HG02571 (cell line): ENCODE measurements around the gene OLA1.

ENCODE experiments used
- ATAC-seq: cut with Tn5 transposase; IDR thresholded peaks from one replicate; pipeline ENCODE4 v1.9.1; 2021; ENCODE audit warnings: mild to moderate bottlenecking, moderate library complexity; ENCODE audit not compliant: unreplicated experiment

OLA1 gene

DNA sequence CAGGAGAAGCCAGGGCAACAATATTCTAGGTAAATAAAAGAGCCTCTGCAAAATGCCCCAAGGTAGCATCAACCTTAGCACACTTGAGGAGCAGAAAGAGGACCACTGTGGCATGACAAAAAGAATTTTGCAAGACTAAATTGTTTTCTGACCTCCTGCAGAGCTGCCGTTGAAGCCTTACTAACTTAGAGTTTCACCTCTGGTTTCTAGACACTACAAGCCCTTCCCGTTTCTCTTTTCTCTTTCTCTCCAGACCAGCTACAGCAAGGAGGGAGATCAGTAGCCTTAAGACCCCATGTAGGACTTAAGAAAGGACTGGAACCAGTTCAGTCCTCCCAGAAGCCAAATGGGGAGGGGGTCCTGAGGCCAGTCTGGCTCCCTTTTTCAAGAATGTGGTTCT, 209.9 kb downstream of the OLA1 start:
- no peak for ATAC-seq

DNA sequence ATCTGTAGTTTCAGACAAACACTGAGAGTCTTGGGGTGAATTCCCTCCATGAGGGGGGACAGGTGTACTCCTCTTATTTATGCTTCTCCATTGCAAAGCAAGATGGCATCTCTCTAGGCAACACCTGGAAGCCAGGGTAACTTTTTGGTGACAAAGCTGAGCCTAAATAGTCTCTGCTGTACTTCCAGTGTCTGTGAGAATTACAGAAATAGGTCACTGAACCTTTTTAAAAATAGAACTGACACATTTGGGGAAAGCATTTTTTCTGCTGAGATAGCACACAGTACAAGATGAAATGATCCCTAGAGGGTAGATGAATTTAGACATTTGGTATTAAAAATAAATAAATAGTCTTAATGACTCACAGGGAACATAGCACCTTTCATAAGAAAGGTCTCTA, 211.5 kb downstream of the OLA1 start:
- ATAC-seq, result no peak

DNA sequence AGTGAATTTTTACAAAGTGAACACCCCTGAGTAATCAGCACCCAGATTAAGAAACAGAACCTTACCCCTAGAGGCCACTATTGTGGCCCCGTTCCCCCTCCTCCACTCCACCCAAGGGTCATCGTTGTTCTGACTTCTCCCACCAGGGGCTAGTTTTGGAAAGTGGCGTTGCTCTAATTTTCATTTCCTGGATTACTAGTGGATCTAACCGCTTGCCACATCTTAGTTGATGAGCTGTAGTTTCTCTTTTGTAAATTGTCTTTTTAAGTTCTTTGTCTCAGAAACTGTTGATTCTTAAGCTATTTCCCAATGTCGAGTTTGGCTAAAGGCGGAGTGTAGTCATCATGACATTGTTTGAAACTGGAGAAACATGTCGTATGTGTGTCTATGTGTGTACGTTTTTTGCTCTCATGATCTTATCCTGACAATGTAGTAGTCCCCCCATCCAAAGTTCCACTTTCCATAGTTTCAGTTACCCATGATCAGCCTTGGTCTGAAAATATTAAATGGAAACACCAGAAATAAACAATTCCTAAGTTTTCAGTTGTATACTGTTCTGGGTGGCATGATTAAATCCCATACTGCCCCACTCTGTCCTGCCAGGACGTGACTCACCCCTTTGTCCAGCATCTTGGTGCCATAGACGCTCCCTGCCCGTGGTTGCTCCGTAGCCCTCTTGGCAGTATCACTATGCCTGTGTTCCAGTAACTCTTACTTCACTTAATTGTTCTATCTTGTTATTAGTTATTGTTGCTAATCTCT, 212.2 kb downstream of the OLA1 start:
- no peak for ATAC-seq

DNA sequence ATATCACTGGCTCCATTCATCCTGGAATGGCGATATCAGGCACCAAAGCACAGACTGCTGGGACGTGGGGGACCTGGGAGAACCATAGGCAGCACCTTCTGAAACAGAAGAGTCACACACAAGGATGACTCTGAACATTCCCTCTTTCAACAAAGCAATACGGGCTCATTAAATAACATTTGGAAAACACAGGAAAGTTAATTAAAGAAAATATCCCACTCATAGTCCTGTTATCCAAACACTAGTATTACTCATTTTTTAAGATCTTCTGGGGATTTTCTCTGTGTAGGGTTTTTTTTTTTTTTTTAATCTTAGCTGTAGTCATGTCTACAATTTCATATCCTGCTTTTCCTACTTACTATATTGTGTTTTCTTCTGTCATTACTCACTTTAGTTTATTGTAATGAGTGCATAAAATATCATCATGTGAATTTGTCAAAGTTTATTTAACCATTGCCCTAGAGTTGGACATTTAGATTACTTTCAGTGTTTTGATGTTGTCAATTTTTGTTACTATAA, 213.2 kb downstream of the OLA1 start:
- ATAC-seq, result no peak

DNA sequence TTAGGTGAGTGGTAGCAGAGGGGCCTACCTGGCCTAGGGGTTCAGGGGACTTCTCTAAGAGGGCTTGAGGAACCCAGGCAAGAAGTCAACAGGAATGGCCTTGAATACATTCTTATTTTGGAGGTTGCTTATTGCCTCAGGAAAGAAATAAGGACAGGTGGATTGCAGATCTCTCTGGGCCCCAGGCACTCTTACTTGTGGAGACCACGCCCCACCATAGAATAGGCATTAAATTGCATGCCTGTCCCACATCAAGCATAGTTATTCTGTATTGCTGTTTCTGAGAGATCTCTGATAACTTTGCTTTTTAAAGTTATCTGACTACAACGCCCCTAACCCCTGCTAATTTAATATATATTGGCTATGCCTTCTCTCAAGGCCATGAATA, 215.2 kb downstream of the OLA1 start:
- ATAC-seq, result no peak

DNA sequence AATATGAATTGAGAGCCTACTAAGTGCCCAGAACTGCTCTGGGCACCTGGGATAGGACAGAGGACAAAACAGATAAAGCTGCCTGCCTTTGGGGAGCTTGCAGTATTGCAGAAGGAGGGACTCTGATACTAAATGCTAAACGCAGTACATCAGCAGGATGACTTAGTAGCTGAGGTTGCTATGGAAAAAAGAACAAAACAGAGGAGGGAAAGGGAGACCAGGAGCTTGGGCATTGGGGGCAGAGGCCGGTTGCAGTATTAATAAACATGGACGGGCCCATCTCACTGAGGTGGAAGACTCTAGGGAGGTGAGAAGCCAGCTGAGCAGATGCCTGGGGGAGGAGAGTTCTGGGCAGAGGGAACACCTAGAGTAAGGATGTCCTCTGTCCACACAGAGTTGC, 217.1 kb downstream of the OLA1 start:
- no peak for ATAC-seq

DNA sequence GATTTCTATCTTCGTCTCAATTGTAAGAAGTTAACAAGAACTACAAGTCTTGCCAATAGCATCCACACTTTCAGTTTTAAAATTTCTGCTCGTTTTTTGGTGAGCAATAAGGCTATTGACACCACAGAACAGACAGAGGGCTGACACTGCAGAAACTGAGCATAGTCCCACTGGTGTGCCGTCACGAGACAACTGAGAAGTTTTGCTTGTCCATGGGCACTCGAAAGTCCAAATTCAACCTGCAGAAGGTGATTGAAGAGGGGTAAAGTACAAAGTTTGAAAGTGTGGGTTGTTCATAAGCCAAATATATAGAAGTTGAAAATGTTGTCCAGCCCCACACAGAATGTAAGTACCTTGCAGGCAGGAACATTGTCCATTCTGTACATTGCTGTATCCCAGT, 219.4 kb downstream of the OLA1 start:
- ATAC-seq, result no peak

DNA sequence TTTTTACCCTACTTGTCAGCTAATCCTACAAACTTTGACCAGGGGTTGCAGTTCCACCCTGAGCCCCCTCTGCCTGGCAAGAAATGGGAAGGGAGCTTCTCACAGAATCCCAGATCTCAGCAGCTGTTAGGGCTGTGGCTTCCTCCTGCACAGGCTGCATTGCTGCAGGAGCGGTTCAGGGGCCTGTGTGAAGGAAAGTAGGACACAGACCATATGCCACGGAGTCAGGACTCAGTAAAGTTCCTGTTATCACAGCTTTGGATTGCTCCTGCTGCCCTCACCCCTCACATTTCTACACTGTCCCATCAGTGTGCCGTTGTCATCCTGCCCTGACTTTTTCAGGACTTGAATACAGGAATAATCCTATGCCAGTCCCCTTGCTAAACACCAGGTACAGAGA, 220.4 kb downstream of the OLA1 start:
- no peak for ATAC-seq

DNA sequence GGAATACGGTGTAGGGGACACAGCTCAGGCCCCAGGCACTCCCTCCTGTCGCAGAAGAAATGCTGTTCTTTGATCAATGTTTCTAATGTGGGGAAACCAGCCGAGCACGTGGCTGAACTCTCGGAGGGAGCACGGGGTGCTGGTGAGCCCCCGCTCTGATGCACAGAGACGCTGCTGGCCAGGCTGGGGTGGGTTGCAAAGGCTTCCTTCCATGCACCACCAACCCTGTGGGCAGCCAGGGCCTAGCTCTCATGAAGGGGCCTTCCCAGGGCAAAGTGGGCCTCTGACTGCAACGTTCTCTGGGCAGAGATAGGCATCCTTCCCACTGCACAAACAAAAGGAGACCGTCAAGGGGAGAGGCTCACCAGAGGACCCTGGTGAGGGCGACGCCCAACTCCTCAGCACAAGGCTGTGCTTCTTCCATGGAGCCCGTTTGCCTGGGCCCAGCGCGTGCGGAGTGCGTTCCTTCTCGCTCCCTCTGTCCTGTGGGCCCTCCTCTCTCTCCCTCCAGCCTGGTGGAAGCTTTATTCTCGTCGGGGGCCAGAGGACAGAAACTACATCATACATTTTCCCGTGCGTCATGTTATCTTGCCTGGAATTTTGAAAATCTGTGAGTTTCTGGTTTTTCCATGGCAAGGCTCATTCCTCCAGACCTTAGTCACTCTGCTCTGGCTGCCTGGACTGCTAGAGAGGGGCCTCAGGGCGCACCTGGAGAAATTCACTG, 222.0 kb downstream of the OLA1 start:
- no peak for ATAC-seq

DNA sequence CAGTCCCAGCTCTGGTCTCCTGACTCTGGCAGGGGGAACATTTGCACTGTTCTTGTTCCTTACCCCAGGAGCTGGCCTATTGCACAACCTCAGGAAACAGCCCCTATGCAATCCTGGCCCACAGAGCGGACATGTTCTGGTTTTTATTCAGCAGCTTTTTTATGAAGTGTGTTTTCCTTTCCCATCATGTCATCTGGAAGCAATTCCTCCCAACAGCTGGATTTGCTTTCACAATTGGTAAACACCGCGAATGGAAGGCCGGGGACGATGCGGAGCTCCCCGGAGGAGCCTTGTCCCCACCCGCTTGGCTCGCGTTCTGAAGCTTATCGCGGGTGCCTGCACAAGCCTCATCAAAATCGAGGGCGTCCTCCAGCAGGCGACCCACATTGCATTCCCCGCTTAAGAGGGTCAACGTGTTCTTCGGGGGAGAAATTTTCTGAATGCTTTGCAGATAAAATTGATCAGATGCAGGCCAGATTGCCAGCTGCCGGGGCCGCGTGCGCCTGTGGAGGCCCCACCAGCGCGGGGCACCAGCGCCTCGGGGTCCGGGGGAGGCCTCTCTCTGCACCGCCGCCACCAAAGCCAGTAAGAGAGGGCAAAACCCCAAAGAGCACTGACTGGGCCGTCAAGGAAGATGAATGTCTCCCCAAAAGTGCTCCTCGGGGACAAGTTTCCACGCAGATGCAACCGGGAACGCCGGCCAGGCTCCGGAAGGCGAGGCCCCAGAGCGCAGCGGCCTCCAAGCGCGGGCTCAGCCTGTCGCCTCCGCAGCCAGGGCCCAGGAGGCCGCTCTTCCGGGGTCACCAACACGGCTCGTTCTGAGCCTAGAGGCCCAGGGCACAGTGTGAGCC, 222.8 kb downstream of the OLA1 start:
- ATAC-seq, result no peak

DNA sequence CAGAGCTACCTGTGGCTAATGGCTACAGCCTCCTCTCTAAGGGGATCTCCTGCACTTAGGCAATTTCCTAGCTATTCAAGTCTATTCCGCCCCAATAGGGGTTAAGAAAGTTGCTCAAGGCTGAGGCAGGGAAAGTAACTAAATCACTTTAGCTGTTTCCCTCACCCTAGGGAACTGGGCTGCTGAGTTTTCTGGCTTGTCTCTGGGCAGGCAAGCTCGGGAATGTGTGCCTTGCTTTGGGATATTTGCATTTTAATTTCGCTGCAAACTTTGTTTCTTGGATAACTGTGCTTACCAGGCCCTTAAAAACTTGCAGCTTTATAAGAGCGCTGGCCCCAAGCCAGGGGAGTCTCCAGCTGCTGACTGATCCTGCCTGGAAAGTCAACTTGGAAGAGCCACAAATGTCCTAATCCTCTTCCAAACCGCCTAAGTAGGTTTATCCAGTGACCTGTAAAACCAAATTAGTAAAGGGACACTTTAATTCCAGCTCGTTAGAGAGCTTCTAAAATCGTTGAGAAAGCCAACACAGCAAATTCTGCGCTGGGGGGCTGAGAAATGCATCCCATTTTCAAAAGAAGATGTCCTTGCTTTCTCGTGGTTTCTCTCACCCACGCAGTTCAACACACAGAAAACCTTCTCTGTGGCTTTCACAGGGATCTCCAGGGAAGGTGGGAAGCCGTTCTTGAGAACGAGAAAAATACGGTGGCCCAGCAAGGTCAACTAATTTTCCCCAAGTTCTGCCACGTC, 223.6 kb downstream of the OLA1 start:
- no peak for ATAC-seq

DNA sequence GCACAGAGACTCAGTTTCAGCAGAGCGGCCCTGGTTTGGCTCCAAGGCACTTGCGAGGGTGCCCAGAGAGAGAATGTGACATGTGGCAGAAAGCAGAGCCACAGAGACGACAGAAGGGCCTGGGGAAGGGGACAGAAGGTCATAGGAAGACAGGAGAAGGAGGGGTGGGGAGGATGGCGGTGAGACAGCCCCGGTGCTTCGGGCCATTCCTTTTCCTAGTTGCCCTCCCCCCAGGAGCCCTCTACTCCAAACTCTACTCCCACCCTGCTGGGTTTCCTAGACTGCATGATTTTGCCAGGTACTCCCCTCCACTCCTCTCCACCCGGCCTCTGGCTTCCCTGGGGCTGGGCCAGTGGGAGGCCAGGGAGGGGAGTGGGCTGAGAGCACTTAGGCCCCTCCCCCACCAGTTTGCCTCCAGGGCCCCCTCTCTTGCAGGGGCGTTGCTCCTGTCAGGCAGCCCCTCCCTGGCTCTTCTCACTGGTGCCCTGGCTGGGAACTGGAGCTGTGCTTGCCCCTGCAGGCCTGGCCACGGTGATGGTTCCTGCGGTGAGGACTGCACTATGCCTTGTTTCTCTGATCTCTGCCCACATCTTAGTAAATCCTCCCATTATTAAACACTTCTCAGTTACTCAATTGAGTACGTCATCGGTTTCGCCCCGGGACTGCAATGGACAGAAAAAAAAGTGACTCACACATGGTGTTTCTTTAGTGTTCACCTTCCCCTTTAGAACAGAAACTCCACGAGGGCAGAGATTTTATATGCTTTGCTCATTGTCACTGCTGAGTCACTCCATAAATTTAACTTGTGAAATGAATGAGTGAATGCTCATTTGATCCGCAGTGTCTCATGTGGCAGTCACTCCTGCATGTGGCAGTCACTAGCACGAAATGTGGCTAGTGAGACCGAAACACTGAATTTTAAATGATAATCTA, 224.5 kb downstream of the OLA1 start:
- ATAC-seq, result no peak
